Esophagus muscularis mucosa (tissue), 3 donors: ENCODE results near the gene C1GALT1.

Experiments
- CTCF ChIP-seq, 3 experiments: fragments of 200-600 bp in 2 of 3; fragments of 450-650 bp in 1 of 3; sonication (generic) in 2 of 3; IDR thresholded peaks; one replicate each; pipeline ENCODE4 v1.5.1; 2017 to 2019; ENCODE audit warnings: antibody characterized with exemption in 3 of 3, mild to moderate bottlenecking in 2 of 3, moderate library complexity in 1 of 3
- POLR2A ChIP-seq: fragments of 450-650 bp; IDR thresholded peaks from one replicate; pipeline ENCODE4 v1.6.1; 2017; ENCODE audit warnings: antibody characterized with exemption, moderate library complexity, mild to moderate bottlenecking, low read depth

GRCh38 chr7:7272294-7272693 lies 90.0 kb downstream of the C1GALT1 start:
- TF ChIP-seq CTCF (IDR thresholded peaks at IDR 0.05) (no peak), POLR2A (no peak)
